Thymus (tissue), 11 donors: ENCODE results near the gene COG1. TPM values are rescaled to one million over a fixed set of nuclear protein-coding genes. Genes with fewer than 3 reads are reported as not detected.

Experiments
- DNase-seq, 9 donors: peaks; one replicate each; pipeline ENCODE4 v3.0.0-alpha.2; 2013; ENCODE audit warnings: low spot score in 9 of 9, low read depth in 6 of 9, missing footprints in 1 of 9
- H3K27ac ChIP-seq, 2 donors: one replicate each; pipeline ENCODE4 v1.5.1; 2013; ENCODE audit warnings: control low read depth in 1 of 2, low read depth in 1 of 2, low read length in 1 of 2, mild to moderate bottlenecking in 1 of 2, moderate library complexity in 1 of 2
- H3K27me3 ChIP-seq, 2 donors: one replicate each; pipeline ENCODE4 v1.5.1; 2013; ENCODE audit warnings: low read length in 1 of 2; ENCODE audit not compliant: control insufficient read depth in 2 of 2, insufficient read depth in 1 of 2
- H3K36me3 ChIP-seq, 2 donors: one replicate each; pipeline ENCODE4 v1.5.1; 2013; ENCODE audit warnings: low read length in 1 of 2, mild to moderate bottlenecking in 1 of 2, moderate library complexity in 1 of 2; ENCODE audit not compliant: control insufficient read depth in 2 of 2, insufficient read depth in 2 of 2
- H3K4me1 ChIP-seq, 2 donors: one replicate each; pipeline ENCODE4 v1.5.1; 2013; ENCODE audit warnings: low read length in 2 of 2; ENCODE audit not compliant: control insufficient read depth in 2 of 2, insufficient read depth in 2 of 2
- H3K4me3 ChIP-seq, 2 donors: one replicate each; pipeline ENCODE4 v1.5.1; 2013; ENCODE audit warnings: low read length in 2 of 2, control low read depth in 1 of 2, mild to moderate bottlenecking in 1 of 2
- H3K9me3 ChIP-seq, 2 donors: one replicate each; pipeline ENCODE4 v1.5.1; 2013; ENCODE audit warnings: low read length in 1 of 2, mild to moderate bottlenecking in 1 of 2; ENCODE audit not compliant: control insufficient read depth in 2 of 2, insufficient read depth in 1 of 2
- WGBS: extraction: QIAGEN DNeasy Blood & Tissue Kit; methylation state at CpG from one replicate; pipeline ENCODE4 v1.1.7; 2013; 5-methylcytosine and 5-hydroxymethylcytosine counted together
- polyA plus RNA-seq: library from polyadenylated mRNA; stranded (reverse); fragments of 200-250 nt; gene quantifications from one replicate; pipeline ENCODE4 v1.2.3, GENCODE V29; 2013
- total RNA-seq: library from RNA; stranded (reverse); fragments of 120-200 nt; gene quantifications from one replicate; pipeline ENCODE4 v1.2.4, GENCODE V29; 2013
- donor health status: healthy.

Gene COG1
- total and polyA plus RNA-seq, 2 donors: 14.3 to 15.7 TPM

GRCh38 chr17:73155410-73156165 is 37.3 kb upstream of the COG1 start:
- Histone ChIP-seq H3K36me3 (no peaks in the 10 kb centered on the region), H3K27me3 (peaks cover 3 to 6% of the 10 kb centered on the region in 2 donors), H3K4me1 (peaks cover 0 to 16% of the 10 kb centered on the region in 2 donors), H3K9me3 (no peaks in the 10 kb centered on the region), H3K4me3 (no peak overlapping the region), H3K27ac (no peak overlapping the region)
- 89% methylated on average over 15 of the region's 15 CpGs for WGBS
- DNase-seq: no peak

GRCh38 chr17:73156166-73156840 is 36.6 kb upstream of the COG1 start:
- Histone ChIP-seq H3K4me1 (peaks cover 0 to 16% of the 10 kb centered on the region in 2 donors), H3K4me3 (no peak overlapping the region), H3K27ac (no peak overlapping the region), H3K36me3 (no peaks in the 10 kb centered on the region), H3K27me3 (peaks cover 6 to 10% of the 10 kb centered on the region in 2 donors), H3K9me3 (no peaks in the 10 kb centered on the region)
- peak in 6 of 9 donors; percentile 16 to 62 (median 32) for DNase-seq
- WGBS: 29% methylated on average over 22 of the region's 22 CpGs

GRCh38 chr17:73156887-73157520 is 35.9 kb upstream of the COG1 start:
- H3K4me1 ChIP-seq: peaks cover 0 to 16% of the 10 kb centered on the region in 2 donors
- WGBS: 87% methylated on average over 8 of the region's 8 CpGs
- no peak for DNase-seq
- peaks cover 8 to 16% of the 10 kb centered on the region in 2 donors for H3K27me3 ChIP-seq
- no peaks in the 10 kb centered on the region for H3K9me3 ChIP-seq
- H3K27ac ChIP-seq: peak overlapping the region in 1 of 2 donors; percentile 29
- H3K36me3 ChIP-seq: no peaks in the 10 kb centered on the region
- no peak overlapping the region for H3K4me3 ChIP-seq

- Histone ChIP-seq H3K27ac (no peak overlapping the region), H3K4me3 (no peak overlapping the region), H3K4me1 (peaks cover 0 to 16% of the 10 kb centered on the region in 2 donors), H3K9me3 (no peaks in the 10 kb centered on the region), H3K27me3 (peaks cover 8 to 16% of the 10 kb centered on the region in 2 donors), H3K36me3 (no peaks in the 10 kb centered on the region)
- no peak for DNase-seq
- WGBS: 82% methylated on average over 5 of the region's 5 CpGs
Observed at GRCh38 chr17:73157521-73157890, 35.3 kb upstream of the COG1 start.

- peaks cover 0 to 16% of the 10 kb centered on the region in 2 donors for H3K4me1 ChIP-seq
- 88% methylated on average over 2 of the region's 2 CpGs for WGBS
- DNase-seq: no peak
- H3K36me3 ChIP-seq: no peaks in the 10 kb centered on the region
- H3K27me3 ChIP-seq: peaks cover 12 to 23% of the 10 kb centered on the region in 2 donors
- H3K9me3 ChIP-seq: no peaks in the 10 kb centered on the region
- no peak overlapping the region for H3K4me3 ChIP-seq
- H3K27ac ChIP-seq: no peak overlapping the region
Observed at GRCh38 chr17:73158133-73158532, 34.7 kb upstream of the COG1 start.

- Histone ChIP-seq H3K4me1 (peaks cover 3 to 23% of the 10 kb centered on the region in 2 donors), H3K9me3 (peaks cover 0 to 4% of the 10 kb centered on the region in 2 donors), H3K27me3 (peaks cover 37 to 48% of the 10 kb centered on the region in 2 donors), H3K36me3 (no peaks in the 10 kb centered on the region), H3K27ac (no peak overlapping the region), H3K4me3 (no peak overlapping the region)
- WGBS: 47% methylated on average over 3 of the region's 3 CpGs
- no peak for DNase-seq
Observed at GRCh38 chr17:73160980-73161630, 31.8 kb upstream of the COG1 start.

- Histone ChIP-seq H3K36me3 (no peaks in the 10 kb centered on the region), H3K27me3 (peaks cover 56 to 67% of the 10 kb centered on the region in 2 donors), H3K27ac (no peak overlapping the region), H3K4me1 (peaks cover 5 to 16% of the 10 kb centered on the region in 2 donors), H3K4me3 (no peak overlapping the region), H3K9me3 (peaks cover 0 to 4% of the 10 kb centered on the region in 2 donors)
- DNase-seq: no peak
- 68% methylated on average over 8 of the region's 8 CpGs for WGBS
Observed at GRCh38 chr17:73163043-73163442, 29.8 kb upstream of the COG1 start.

GRCh38 chr17:73165616-73166404 is 27.0 kb upstream of the COG1 start:
- no peak overlapping the region for H3K27ac ChIP-seq
- H3K9me3 ChIP-seq: peaks cover 0 to 4% of the 10 kb centered on the region in 2 donors
- no peaks in the 10 kb centered on the region for H3K36me3 ChIP-seq
- H3K4me1 ChIP-seq: peaks cover 5 to 16% of the 10 kb centered on the region in 2 donors
- H3K4me3 ChIP-seq: peak overlapping the region; percentile 20 to 26
- 2% methylated on average over 51 of the region's 51 CpGs for WGBS
- peaks cover 59 to 76% of the 10 kb centered on the region in 2 donors for H3K27me3 ChIP-seq
- DNase-seq: no peak
